Inferior parietal cortex (tissue), 1 donor: ENCODE results near the gene NANOS3.
"Not testable (repeated sequence)": the region's sequence is repeated elsewhere in the genome, so short reads cannot be mapped to it uniquely, and the experiment has no call there.

Experiments used
- DNase-seq: peaks from one replicate; pipeline ENCODE4 v3.0.0-alpha.2; 2016; ENCODE audit errors: extremely low spot score

Gene NANOS3

GRCh38 chr19:13843104-13843921, 33.6 kb upstream of the NANOS3 start:
- DNase-seq: no peak

DNA sequence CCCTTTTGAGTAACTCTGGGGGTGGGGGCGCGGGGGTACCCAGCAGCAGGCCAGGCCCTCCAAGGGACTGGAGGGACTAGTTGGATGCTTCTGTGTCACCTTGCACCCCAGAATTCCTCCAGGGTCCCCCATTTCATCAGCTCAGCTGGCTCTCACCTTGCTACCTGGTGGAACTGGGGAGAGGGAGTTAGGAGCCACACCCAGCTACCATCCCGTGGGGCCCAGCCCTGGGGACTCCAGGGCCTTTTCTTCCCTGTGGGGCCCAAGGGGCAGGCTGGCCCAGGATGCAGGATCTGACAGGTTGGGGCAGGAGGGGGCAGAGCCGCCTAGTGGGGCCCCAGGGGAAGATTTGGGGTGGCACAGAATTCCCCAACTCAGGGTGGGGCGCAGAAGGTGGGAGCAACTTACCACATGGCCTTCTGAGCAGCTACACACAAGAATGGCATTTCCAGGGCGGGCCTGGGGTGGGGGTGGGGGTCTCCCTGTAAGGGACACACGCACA, 32.8 kb upstream of the NANOS3 start:
- no peak for DNase-seq

GRCh38 chr19:13846557-13847406, 30.2 kb upstream of the NANOS3 start:
- no peak for DNase-seq

DNA sequence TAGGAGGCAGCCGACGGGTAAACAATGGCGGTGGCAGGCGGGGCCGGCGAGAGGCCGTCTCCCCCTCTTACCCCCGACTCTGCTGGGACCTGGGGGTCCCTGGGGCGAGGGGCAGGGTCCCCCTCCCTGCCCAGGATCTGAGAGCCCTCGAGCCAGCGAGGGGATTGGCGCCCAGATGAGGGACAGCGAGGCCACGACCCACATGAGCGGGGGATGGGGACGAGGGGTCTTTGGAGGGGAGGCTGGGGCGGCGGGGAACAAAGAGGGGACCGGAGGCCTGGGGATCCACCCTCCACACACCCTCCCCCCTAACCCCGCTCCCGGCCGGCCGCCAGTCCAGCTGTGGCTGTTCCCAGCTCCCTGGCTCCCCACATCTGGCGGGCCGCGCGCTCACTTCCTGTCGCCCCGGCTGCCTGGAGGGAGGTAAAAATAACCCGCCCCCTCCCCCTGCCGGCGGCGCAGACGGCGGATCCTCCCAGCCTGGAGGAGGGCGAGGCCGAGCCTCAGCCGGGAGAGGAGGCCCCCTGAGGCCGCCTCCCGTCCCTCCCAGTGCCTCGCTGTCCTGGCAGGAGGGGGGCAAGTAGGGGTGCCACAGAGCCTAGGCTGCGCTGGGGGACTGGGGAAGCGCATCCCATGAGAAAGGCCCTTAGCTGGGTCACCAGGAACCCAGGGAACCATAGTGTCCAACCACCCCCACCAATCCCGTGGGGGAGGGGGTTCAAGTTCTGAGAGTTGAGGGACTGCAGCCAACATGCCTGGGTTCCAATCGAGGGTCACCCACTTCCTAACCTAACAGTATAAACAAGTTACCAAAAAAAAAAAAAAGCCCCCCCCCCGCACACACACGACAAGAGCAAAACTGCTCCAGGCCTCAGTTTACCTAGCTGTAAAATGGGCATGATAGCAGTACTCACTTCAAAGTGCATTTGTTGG, 29.3 kb upstream of the NANOS3 start:
- no peak for DNase-seq

DNA sequence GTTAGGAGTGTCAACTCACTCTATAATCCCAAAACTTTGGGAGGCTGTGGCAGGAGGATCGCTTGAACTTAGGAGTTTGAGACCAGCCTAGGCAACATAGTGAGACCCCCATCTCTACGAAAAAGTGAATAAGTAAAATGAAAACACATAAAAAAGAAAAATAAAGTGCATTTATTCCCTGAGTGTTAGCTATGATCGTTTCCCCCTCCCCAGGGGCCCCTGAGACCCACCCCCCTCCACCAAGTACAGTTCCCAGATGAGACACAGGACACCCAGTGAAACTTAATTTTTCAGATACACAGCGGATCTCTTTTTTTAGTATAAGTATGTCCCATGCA, 28.6 kb upstream of the NANOS3 start:
- no peak for DNase-seq

DNA sequence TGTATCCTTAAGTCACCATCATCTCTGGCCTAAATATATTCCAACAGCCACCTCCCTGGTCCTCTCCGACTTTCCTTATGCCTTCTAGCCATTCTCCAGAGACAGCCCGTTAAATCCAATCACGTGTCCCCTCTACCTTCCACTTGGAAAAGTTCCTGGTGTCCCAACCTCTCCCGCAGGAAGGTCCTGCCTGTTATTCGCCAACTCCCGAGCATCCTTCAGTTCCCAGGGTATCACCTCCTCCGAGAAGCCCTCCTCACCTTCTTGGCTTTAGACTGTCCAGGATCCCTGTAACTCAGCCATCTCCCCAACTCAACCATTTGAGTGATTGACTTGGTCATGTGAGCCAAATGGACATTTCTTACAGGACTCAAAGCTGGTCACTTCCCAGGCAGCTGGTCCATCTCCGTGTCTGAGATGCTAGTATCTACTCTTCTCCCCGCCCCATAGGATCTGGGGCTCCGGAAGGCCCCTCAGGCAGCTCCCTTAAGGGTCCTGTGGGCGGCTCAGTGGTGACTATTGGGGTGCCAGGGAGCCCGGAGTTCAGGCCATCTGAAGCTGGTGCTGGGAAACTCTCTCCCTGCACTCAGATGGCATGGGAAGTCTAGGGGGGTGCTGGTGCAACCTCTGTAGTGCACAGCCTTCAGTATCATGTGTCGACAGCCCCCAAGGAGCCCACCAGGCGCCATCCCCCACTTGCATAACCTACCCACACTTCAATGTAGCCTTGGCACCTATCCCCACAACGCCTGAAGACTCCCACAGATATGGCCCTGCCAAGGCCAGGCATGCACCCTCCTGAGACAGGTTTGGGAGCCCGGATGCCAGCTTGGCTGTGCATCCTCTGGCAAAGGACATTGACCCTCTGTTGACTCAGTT, 27.9 kb upstream of the NANOS3 start:
- DNase-seq: no peak

GRCh38 chr19:13849991-13850909, 26.7 kb upstream of the NANOS3 start:
- peak; percentile 62 for DNase-seq

GRCh38 chr19:13850910-13851733, 25.8 kb upstream of the NANOS3 start:
- no peak for DNase-seq

DNA sequence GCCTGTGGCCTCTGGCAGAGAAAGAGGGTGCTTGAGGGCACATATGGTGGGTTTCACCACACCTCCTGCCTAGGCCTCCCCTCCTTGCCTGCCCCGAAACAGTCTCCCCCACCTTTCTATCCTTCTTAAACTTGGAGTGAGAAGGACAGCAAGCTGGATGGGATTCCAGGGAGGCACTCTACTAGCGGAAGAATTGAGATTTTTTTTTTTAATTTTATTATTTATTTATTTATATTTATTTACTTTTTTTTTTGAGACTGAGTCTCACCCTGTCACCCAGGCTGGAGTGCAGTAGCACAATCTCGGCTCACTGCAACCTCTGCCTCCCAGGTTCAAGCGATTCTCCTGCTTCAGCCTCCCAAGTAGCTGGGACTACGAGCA, 25.2 kb upstream of the NANOS3 start:
- not testable (repeated sequence) for DNase-seq

DNA sequence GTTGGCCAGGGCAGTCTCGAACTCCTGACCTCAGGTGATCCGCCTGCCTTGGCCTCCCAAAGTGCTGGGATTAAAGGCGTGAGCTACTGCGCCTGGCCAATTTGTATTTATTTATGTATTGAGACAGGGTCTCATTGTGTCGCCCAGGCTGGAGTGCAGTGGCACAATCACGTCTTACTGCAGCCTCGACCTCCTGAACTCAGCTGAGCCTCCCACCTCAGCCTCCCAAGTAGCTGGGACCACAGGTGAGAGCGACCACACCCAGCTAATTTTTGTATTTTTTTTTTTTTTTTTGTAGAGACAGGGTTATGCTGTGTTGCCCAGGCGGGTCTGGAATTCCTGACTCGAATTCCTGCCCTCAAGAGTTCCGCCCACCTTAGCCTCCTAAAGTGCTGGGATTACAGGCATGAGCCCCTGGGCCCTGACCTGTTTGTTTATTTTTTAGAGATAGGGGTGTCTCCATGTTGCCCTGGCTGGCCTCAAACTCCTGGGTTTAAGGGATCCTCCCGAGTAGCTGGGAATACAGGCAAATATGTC, 24.7 kb upstream of the NANOS3 start:
- not testable (repeated sequence) for DNase-seq

DNA sequence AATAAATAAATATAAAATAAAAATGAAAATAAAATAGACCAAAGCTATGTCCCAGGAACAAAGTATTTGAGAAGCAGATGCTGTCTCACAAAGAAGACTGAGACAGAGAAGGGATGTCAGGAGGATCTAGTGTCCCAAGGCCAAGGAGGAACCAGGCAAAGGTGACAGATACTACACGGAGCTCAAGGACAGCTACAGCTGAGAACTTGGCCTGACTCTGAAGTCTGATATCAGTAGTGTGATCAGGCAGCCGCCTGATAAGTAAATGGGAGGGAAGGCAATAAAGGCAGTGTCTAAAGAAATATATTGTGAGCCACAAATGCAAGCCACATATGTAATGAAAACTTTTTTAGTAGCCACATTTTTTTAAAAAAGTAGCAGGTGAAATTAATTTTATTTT, 20.4 kb upstream of the NANOS3 start:
- DNase-seq: no peak

- DNase-seq: no peak
These were observed 17.5 kb upstream of the NANOS3 start for GRCh38 chr19:13859361-13859880.

GRCh38 chr19:13860679-13861391, 16.1 kb upstream of the NANOS3 start:
- DNase-seq: no peak

DNA sequence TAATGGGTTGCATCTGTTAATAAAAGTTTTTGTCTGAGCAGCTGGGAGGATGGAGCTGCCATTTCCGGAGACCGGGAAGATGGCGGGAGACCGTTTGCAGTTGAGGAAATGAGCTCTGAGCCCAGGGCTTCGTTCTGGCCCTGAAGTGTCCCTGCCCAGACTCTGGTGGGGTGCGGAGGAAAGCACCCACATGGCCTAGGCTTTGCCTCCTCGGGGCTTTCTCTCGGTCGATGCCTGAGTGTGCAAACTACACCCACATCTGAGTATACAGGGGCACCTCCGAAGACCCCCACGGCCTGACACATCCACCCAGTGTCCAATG, 15.6 kb upstream of the NANOS3 start:
- DNase-seq: no peak

DNA sequence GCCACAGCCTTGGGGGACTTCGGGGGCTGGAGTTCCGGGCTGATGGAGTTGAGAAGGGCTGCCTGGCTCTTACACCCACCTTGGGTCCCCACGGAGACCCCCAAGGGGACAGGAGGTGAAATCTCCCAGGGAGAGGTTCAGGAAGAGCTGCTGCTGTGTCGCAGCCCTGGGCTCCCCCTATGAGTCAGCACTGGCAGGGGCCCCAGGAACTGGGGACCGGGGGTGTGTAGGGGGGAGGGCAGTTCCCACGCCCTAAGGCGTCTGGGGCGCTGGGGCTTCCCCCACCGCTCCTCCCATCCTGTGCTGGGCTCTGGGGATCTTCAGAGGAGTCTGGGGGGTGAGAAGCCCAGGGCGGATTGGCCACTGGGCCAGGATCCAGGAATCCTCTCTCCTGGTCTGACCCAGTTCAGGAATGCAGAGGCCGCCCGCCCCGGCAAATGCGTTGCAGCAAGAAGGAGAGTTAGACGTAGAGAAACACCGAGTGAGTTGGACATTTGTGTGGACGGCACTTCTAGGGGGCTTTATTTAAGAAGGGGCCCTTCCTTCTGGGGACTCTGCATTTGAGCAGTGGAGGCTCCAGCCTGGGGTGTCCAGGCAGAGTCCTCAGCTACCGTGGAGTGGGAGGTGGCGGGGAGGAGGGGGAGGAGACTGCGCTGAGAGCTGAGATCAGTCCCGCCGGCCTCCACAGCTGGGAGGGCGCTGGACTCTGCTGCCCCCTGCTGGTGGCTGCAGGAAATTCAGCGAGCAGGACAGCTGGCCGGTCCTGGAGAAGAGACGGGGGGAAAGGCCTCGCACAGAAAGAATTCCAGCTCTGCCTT, 15.0 kb upstream of the NANOS3 start:
- peak; percentile 92 for DNase-seq

- no peak for DNase-seq
These were observed 12.8 kb upstream of the NANOS3 start for GRCh38 chr19:13864046-13864666.
